ENCODE results near the gene GRM8.

GRM8 gene

GRCh38 chr7:126723966-126724544, 528.7 kb downstream of the GRM8 start:
- Histone ChIP-seq H3K9ac (ENCODE audit: low read length) (no peak overlapping the region), H3K4me2 (ENCODE audit: low read depth, low read length) (no peak overlapping the region), H3K4me3 (ENCODE audit: low read length) (no peak overlapping the region), H3K4me1 (ENCODE audit: low read length) (peaks cover 37% of the 10 kb centered on the region), H3K27me3 (replicated peaks; ENCODE audit: insufficient read depth, low read length) (no peaks in the 10 kb centered on the region), H2AFZ (ENCODE audit: low read length) (peak overlapping the region; percentile 4), H3F3A (ENCODE audit: insufficient read depth, low read length) (peaks cover 12% of the 10 kb centered on the region), H3K27ac (ENCODE audit: low read length) (peak overlapping the region; percentile 5; the same call in 1 of the 2 replicates), H3K79me2 (ENCODE audit: low read length) (no peaks in the 10 kb centered on the region), H3K9me3 (replicated peaks; ENCODE audit: insufficient read depth, low read length) (no peaks in the 10 kb centered on the region), H3K36me3 (replicated peaks; ENCODE audit: insufficient read depth, low read length) (no peaks in the 10 kb centered on the region), H4K20me1 (ENCODE audit: insufficient read depth, low read length) (no peaks in the 10 kb centered on the region), H3K9me2 (replicated peaks; ENCODE audit: insufficient read depth, low read length) (no peaks in the 10 kb centered on the region)
- TF ChIP-seq EZH2 (optimal IDR thresholded peaks at IDR 0.05; ENCODE audit: low read depth, low read length) (no peak), CTCF (IDR thresholded peaks at IDR 0.05; ENCODE audit: low read length) (no peak), EZH2phosphoT487 (IDR thresholded peaks at IDR 0.05; ENCODE audit: low read length) (no peak)
- DNase-seq = peak; percentile 66

GRCh38 chr7:126720232-126720631, 532.5 kb downstream of the GRM8 start:
- no peak overlapping the region for H3K4me3 ChIP-seq (ENCODE audit: low read length)
- no peak overlapping the region for H2AFZ ChIP-seq (ENCODE audit: low read length)
- no peaks in the 10 kb centered on the region for H4K20me1 ChIP-seq (ENCODE audit: insufficient read depth, low read length)
- H3K4me1 ChIP-seq (ENCODE audit: low read length) = peaks cover 37% of the 10 kb centered on the region
- no peaks in the 10 kb centered on the region for H3K36me3 ChIP-seq (replicated peaks; ENCODE audit: insufficient read depth, low read length)
- no peaks in the 10 kb centered on the region for H3K9me3 ChIP-seq (replicated peaks; ENCODE audit: insufficient read depth, low read length)
- H3K4me2 ChIP-seq (ENCODE audit: low read depth, low read length) = peak overlapping the region; percentile 30
- H3K79me2 ChIP-seq (ENCODE audit: low read length) = no peaks in the 10 kb centered on the region
- peak overlapping the region; percentile 6; the same call in 1 of the 2 replicates for H3K9ac ChIP-seq (ENCODE audit: low read length)
- peak; percentile 94 for DNase-seq
- no peak for TF ChIP-seq CTCF (IDR thresholded peaks at IDR 0.05; ENCODE audit: low read length)
- no peak for TF ChIP-seq EZH2phosphoT487 (IDR thresholded peaks at IDR 0.05; ENCODE audit: low read length)
- no peak for TF ChIP-seq EZH2 (optimal IDR thresholded peaks at IDR 0.05; ENCODE audit: low read depth, low read length)
- H3K27ac ChIP-seq (ENCODE audit: low read length) = peak overlapping the region; percentile 58; the same call in 1 of the 2 replicates
- peaks cover 12% of the 10 kb centered on the region for H3F3A ChIP-seq (ENCODE audit: insufficient read depth, low read length)
- H3K27me3 ChIP-seq (replicated peaks; ENCODE audit: insufficient read depth, low read length) = no peaks in the 10 kb centered on the region
- no peaks in the 10 kb centered on the region for H3K9me2 ChIP-seq (replicated peaks; ENCODE audit: insufficient read depth, low read length)

- Histone ChIP-seq H3K4me2 (ENCODE audit: low read depth, low read length) (no peak overlapping the region), H3F3A (ENCODE audit: insufficient read depth, low read length) (peaks cover 12% of the 10 kb centered on the region), H3K9me3 (replicated peaks; ENCODE audit: insufficient read depth, low read length) (no peaks in the 10 kb centered on the region), H3K79me2 (ENCODE audit: low read length) (no peaks in the 10 kb centered on the region), H4K20me1 (ENCODE audit: insufficient read depth, low read length) (no peaks in the 10 kb centered on the region), H3K4me3 (ENCODE audit: low read length) (no peak overlapping the region), H3K9me2 (replicated peaks; ENCODE audit: insufficient read depth, low read length) (no peaks in the 10 kb centered on the region), H3K27ac (ENCODE audit: low read length) (no peak overlapping the region), H2AFZ (ENCODE audit: low read length) (no peak overlapping the region), H3K4me1 (ENCODE audit: low read length) (peaks cover 23% of the 10 kb centered on the region), H3K36me3 (replicated peaks; ENCODE audit: insufficient read depth, low read length) (no peaks in the 10 kb centered on the region), H3K27me3 (replicated peaks; ENCODE audit: insufficient read depth, low read length) (no peaks in the 10 kb centered on the region), H3K9ac (ENCODE audit: low read length) (no peak overlapping the region)
- no peak for DNase-seq
- no peak for TF ChIP-seq EZH2phosphoT487 (IDR thresholded peaks at IDR 0.05; ENCODE audit: low read length)
- no peak for TF ChIP-seq CTCF (IDR thresholded peaks at IDR 0.05; ENCODE audit: low read length)
- no peak for TF ChIP-seq EZH2 (optimal IDR thresholded peaks at IDR 0.05; ENCODE audit: low read depth, low read length)
These were observed 534.3 kb downstream of the GRM8 start for GRCh38 chr7:126718419-126718818.
